Heart left ventricle (tissue), 16 donors: Measurements from ENCODE around the gene GTPBP6. TPM values are rescaled to one million over a fixed set of nuclear protein-coding genes. Genes with fewer than 3 reads are reported as not detected.

Experiments used
- ATAC-seq, 4 donors: fragments of 200-7000 bp; cut with Tn5 transposase; one replicate each; pipeline ENCODE4 v1.9.1; 2020 to 2022; ENCODE audit warnings: moderate library complexity in 4 of 4, mild to moderate bottlenecking in 3 of 4, moderate number of reproducible peaks in 1 of 4
- DNase-seq, 5 donors: peaks; one replicate each; pipeline ENCODE4 v3.0.0-alpha.2; 2020
- H3K27ac ChIP-seq, 12 donors: fragments of 200-600 bp; sonication (generic) in 4 of 12; one replicate each; pipeline versions ENCODE4 v1.5.0 to v1.8.0; 2016 to 2022; ENCODE audit warnings: mild to moderate bottlenecking in 2 of 12
- H3K27me3 ChIP-seq, 9 donors: fragments of 200-600 bp; sonication (generic) in 2 of 9; one replicate each; pipeline versions ENCODE4 v1.5.1 to v1.8.0; 2016 to 2022; ENCODE audit warnings: mild to moderate bottlenecking in 3 of 9
- H3K36me3 ChIP-seq, 9 donors: fragments of 200-600 bp; sonication (generic) in 2 of 9; one replicate each; pipeline versions ENCODE4 v1.5.0 to v1.8.0; 2018 to 2022; ENCODE audit warnings: mild to moderate bottlenecking in 2 of 9
- H3K4me1 ChIP-seq, 12 donors: fragments of 200-600 bp; sonication (generic) in 4 of 12; one replicate each; pipeline versions ENCODE4 v1.5.0 to v1.8.0; 2016 to 2022; ENCODE audit warnings: mild to moderate bottlenecking in 3 of 12
- H3K4me3 ChIP-seq, 12 donors: fragments of 200-600 bp; sonication (generic) in 4 of 12; one replicate each; pipeline versions ENCODE4 v1.5.0 to v1.8.0; 2017 to 2022; ENCODE audit warnings: mild to moderate bottlenecking in 9 of 12, moderate library complexity in 4 of 12
- H3K9me3 ChIP-seq, 12 donors: fragments of 200-600 bp; sonication (generic) in 4 of 12; one replicate each; pipeline versions ENCODE4 v1.5.0 to v1.8.0; 2016 to 2022; ENCODE audit warnings: mild to moderate bottlenecking in 1 of 12
- CTCF ChIP-seq, 12 donors: fragments of 200-600 bp; sonication (generic) in 4 of 12; IDR thresholded peaks; one replicate each; pipeline versions ENCODE4 v1.5.0 to v1.8.0; 2018 to 2022; ENCODE audit warnings: antibody characterized with exemption in 12 of 12, mild to moderate bottlenecking in 5 of 12
- POLR2A ChIP-seq, 2 donors: fragments of 450-650 bp; IDR thresholded peaks; one replicate each; pipeline ENCODE4 v1.6.1; 2017; ENCODE audit warnings: antibody characterized with exemption in 2 of 2, mild to moderate bottlenecking in 2 of 2, moderate library complexity in 2 of 2
- WGBS, 4 donors: extraction: QIAGEN DNeasy Blood & Tissue Kit in 2 of 4; methylation state at CpG; one replicate each; pipeline versions ENCODE4 v1.1.5 to v1.1.7; 2013 to 2018; 5-methylcytosine and 5-hydroxymethylcytosine counted together
- intact Hi-C, 10 donors: fragments of 100-400 bp; cut with DNase I; formaldehyde crosslinking; loops; one replicate each; pipeline versions ENCODE4 v1.11.1 to v1.14.2; 2022
- polyA plus RNA-seq, 2 donors: library from polyadenylated mRNA; stranded (reverse); fragments of 200-250 nt; gene quantifications; one replicate each; pipeline ENCODE4 v1.2.3, GENCODE V29; 2013
- total RNA-seq, 9 donors: library from RNA; depleted of rRNA in 2 of 9; stranded (reverse); fragments of >200 nt in 2 of 9; fragmentation: NEBNext Ultra II Directional in 3 of 9; extraction: Animal tissue kit (Norgen Biotek cat#: 25700) in 3 of 9; gene quantifications; one replicate each; pipeline versions ENCODE4 v1.1.0 to v1.2.4, GENCODE V29; 2016 to 2023
- donor health status: ischemic (EF 13 %, LVEDD 7.1; RV severe dilation, severe dysfunction).
- donor health status: healthy with polysubstance abuse.
- donor health status: DM: no; HTN: yes; CAD: no.
- donor health status: DM: no; HTN: no; CAD: no.
- donor health status: ischemic (EF 25% LVEDD 6.9; RV normal size, moderate dysfunction).
- donor health status: ischemic (EF 25% LVEDD 5.7; RV mildly dilated, moderate dysfunction).
- donor health status: healthy.
- donor health status: DM: yes; HTN: yes; CAD: no.
- donor health status: ischemic (EF 35%, LVEDD 5.7; RV mildly dilated, moderate dysfunction).
- donor health status: nonischemic (EF 11% LVEDD 7.7; RV severe dilation, severe dysfunction).
- donor health status: DM: yes; HTN: yes; CAD: no.
- donor health status: PGD.
- donor health status: ischemic (EF 29% LVEDD 5.4; RV normal size, mild dysfunction).
- donor health status: nonischemic (EF 23%, LVEDD 6.1; RV moderate dilation, normal function).

Gene GTPBP6
- total and polyA plus RNA-seq, 11 donors: 31.3 to 102 (median 49.9) TPM

DNA sequence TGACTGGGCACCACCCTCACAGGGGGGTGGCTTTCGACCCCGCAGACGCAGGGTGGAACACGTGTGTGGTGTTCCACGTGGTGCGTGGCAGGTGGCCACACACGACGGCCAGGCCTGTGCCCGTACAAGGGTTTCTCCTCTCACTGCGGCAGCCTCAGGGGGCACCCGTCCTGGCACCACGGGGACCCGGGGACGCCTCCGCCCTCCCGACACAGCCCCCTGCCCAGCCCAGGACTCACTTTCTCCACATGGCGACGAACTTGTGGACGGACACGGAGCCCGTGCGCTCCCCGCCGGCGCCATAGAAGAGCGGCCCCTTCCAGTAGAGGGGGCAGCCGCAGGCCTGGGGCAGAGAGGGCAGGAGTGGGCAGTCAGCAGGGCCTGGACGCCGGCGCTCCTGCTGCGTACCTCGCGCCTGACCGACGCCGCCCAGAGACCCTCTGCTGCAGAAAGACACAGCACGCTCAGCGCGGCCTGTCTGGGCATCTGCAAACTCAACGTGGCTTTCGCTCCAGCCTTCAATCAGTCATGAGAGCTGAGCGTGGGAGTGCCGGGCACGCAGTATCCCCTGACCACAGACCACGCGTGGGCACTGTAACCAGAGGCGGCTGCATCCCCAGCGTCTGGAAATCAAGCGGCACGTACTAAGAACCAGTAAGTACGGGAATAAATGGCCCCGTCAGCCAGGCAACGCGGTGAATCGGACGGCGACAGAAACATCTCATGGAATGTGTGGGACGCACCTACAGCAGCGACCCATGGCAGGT, 28.9 kb upstream of the GTPBP6 start:
- Histone ChIP-seq H3K36me3 (peaks cover 0 to 29% (median 12%) of the 10 kb centered on the region in 9 donors), H3K4me1 (peaks cover 0 to 13% (median 5%) of the 10 kb centered on the region in 12 donors), H3K9me3 (no peaks in the 10 kb centered on the region), H3K4me3 (no peak overlapping the region), H3K27me3 (no peaks in the 10 kb centered on the region), H3K27ac (no peak overlapping the region)
- 96 to 98% (median 97%) methylated on average over 45 to 59 of the region's 59 CpGs for WGBS, 4 donors
- intact Hi-C loops: no loop called here
- DNase-seq (peak in 3 of 5 donors; percentile 15 to 50 (median 20)), ATAC-seq (peak in 1 of 4 donors; percentile 5)
- TF ChIP-seq POLR2A (IDR thresholded peaks at IDR 0.05): no peak
- no peak for TF ChIP-seq CTCF (IDR thresholded peaks at IDR 0.05)

- 94 to 97% (median 96%) methylated on average over 37 to 75 of the region's 75 CpGs for WGBS, 4 donors
- Histone ChIP-seq H3K9me3 (no peaks in the 10 kb centered on the region), H3K36me3 (peaks cover 0 to 31% (median 16%) of the 10 kb centered on the region in 9 donors), H3K4me1 (peaks cover 0 to 13% (median 5%) of the 10 kb centered on the region in 12 donors), H3K27me3 (no peaks in the 10 kb centered on the region), H3K4me3 (no peak overlapping the region), H3K27ac (no peak overlapping the region)
- DNase-seq (peak in 3 of 5 donors; percentile 18 to 53 (median 21)), ATAC-seq (no peak)
- no peak for TF ChIP-seq CTCF (IDR thresholded peaks at IDR 0.05)
- TF ChIP-seq POLR2A (IDR thresholded peaks at IDR 0.05): no peak
- intact Hi-C loops: no loop called here
Observed at GRCh38 chrX:346034-346813, 27.6 kb upstream of the GTPBP6 start.

DNA sequence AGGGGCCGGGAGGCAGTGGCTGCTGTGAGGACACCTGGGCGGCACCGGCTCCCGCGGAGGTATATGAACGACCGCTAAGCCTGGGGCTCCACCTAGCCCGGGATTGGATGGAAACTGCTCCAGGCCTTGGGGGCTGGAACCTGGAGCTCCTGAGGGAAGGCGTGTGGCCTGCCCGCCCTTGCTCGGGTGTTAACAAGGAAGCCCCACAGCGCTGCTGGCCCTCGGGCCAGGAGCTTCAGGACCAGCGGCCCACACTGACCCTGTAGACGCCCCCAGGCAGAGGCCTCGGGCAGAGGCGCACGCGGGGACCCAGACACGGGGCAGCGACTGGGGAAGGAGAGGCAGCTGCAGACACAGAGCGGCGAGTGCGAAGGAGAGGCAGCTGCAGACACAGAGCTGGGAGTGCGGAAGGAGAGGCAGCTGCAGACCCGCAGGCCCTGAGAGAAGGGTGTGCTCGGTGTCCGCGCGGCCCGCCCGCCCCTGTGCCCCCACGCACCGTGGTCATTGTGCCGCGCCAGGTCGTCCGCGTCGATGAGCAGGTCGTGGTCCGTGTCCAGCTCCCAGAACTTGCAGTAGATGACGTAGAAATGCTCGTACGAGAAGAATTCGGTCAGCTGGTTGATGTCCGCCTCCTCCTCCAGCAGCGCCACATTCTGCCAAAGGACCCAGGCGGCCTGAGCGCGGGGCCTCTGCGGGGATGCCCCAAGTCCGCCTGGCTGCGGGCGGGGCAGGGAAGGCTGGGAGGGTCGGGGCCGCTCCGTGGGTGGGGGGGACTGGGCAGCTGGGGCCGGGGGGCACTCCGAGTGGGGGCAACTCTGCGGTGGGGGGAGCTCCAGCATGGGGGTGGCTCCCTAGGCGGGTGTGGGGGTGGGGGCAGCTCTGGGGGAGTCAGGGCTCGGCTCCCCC, 26.7 kb upstream of the GTPBP6 start:
- intact Hi-C loops: no loop called here
- H3K4me3 ChIP-seq: no peak overlapping the region
- H3K27me3 ChIP-seq: no peaks in the 10 kb centered on the region
- DNase-seq: peak in 3 of 5 donors; percentile 18 to 50 (median 19)
- no peak for TF ChIP-seq CTCF (IDR thresholded peaks at IDR 0.05)
- TF ChIP-seq POLR2A (IDR thresholded peaks at IDR 0.05): no peak
- H3K36me3 ChIP-seq: peaks cover 0 to 35% (median 16%) of the 10 kb centered on the region in 9 donors
- 94 to 96% (median 95%) methylated on average over 45 to 63 of the region's 63 CpGs for WGBS, 4 donors
- no peak for ATAC-seq
- H3K4me1 ChIP-seq: peaks cover 0 to 13% (median 5%) of the 10 kb centered on the region in 12 donors
- H3K27ac ChIP-seq: no peak overlapping the region
- H3K9me3 ChIP-seq: no peaks in the 10 kb centered on the region
